PFSK-1 (cell line): ENCODE results near the gene ZHX3.

Source experiments
- FOXP2 ChIP-seq: optimal IDR thresholded peaks from 2 replicates; pipeline ENCODE3; 2011; ENCODE audit warnings: borderline replicate concordance, control low read depth, inconsistent platforms; ENCODE audit not compliant: insufficient read depth; ENCODE audit errors: extremely low read length, extremely low read depth
- POLR2AphosphoS5 ChIP-seq: IDR thresholded peaks from 2 replicates; pipeline ENCODE4 v1.6.1; 2012; ENCODE audit warnings: low read depth, mild to moderate bottlenecking, control low read depth, low read length, moderate library complexity
- REST ChIP-seq, 2 experiments: IDR thresholded peaks; 2 replicates each; pipeline versions ENCODE4 v1.6.1 to v1.8.0; 2011 to 2012; ENCODE audit warnings: low read depth in 2 of 2, low read length in 2 of 2, control low read depth in 1 of 2, inconsistent platforms in 1 of 2, mild to moderate bottlenecking in 1 of 2, moderate library complexity in 1 of 2; ENCODE audit not compliant: insufficient read depth in 1 of 2
- SIN3A ChIP-seq: IDR thresholded peaks from 2 replicates; pipeline ENCODE4 v1.6.1; 2012; ENCODE audit warnings: mild to moderate bottlenecking, low read length, moderate library complexity, borderline replicate concordance; ENCODE audit not compliant: insufficient read depth
- TAF1 ChIP-seq: IDR thresholded peaks from 2 replicates; pipeline ENCODE4 v1.6.1; 2012; ENCODE audit warnings: low read length, control low read depth, borderline replicate concordance; ENCODE audit not compliant: insufficient read depth

Gene ZHX3

GRCh38 chr20:41357424-41358163 is 40.1 kb upstream of the ZHX3 start:
- no peak for TF ChIP-seq TAF1
- no peak for TF ChIP-seq FOXP2
- no peak for TF ChIP-seq REST (IDR thresholded peaks at IDR 0.05; ENCODE audit: insufficient read depth in 1 of 2, low read depth in 2 of 2, low read length in 2 of 2)
- no peak for TF ChIP-seq POLR2AphosphoS5
- no peak for TF ChIP-seq SIN3A

- TF ChIP-seq SIN3A (no peak), POLR2AphosphoS5 (no peak), TAF1 (no peak), REST (IDR thresholded peaks at IDR 0.05; ENCODE audit: insufficient read depth in 1 of 2, low read depth in 2 of 2, low read length in 2 of 2) (no peak), FOXP2 (no peak)
These were observed 39.4 kb upstream of the ZHX3 start for GRCh38 chr20:41356951-41357350.

GRCh38 chr20:41355598-41356203 is 38.2 kb upstream of the ZHX3 start:
- TF ChIP-seq SIN3A (no peak), TAF1 (no peak), FOXP2 (no peak), POLR2AphosphoS5 (no peak), REST (IDR thresholded peaks at IDR 0.05; ENCODE audit: insufficient read depth in 1 of 2, low read depth in 2 of 2, low read length in 2 of 2) (no peak)

GRCh38 chr20:41355192-41355591 is 37.7 kb upstream of the ZHX3 start:
- TF ChIP-seq POLR2AphosphoS5 (no peak), SIN3A (no peak), REST (IDR thresholded peaks at IDR 0.05; ENCODE audit: insufficient read depth in 1 of 2, low read depth in 2 of 2, low read length in 2 of 2) (no peak), FOXP2 (no peak), TAF1 (no peak)
